Smooth muscle cell (in vitro differentiated cells): Measurements from ENCODE around the gene BTBD9. TPM values are rescaled to one million over a fixed set of nuclear protein-coding genes. Genes with fewer than 3 reads are reported as not detected.

Source experiments
- DNase-seq: peaks from one replicate; lab custom pipeline; 2025; ENCODE audit not compliant: unreplicated experiment; lab: John Stamatoyannopoulos, UW
- H2AFZ ChIP-seq: fragments of 200-600 bp; sonication (generic); 2 replicates; pipeline ENCODE4 v1.6.0; 2016; ENCODE audit warnings: antibody characterized with exemption, low read depth, mild to moderate bottlenecking
- H3F3A ChIP-seq: fragments of 200-600 bp; sonication (generic); 2 replicates; pipeline ENCODE4 v1.6.0; 2017; ENCODE audit warnings: antibody characterized with exemption, low read depth
- H3K27ac ChIP-seq: fragments of 200-600 bp; sonication (generic); 2 replicates; pipeline ENCODE4 v1.5.1; 2016; ENCODE audit warnings: low read depth, mild to moderate bottlenecking
- H3K27me3 ChIP-seq: fragments of 200-600 bp; sonication (generic); 2 replicates; pipeline ENCODE4 v1.6.1; 2016; ENCODE audit warnings: low read depth, mild to moderate bottlenecking
- H3K36me3 ChIP-seq: fragments of 200-600 bp; sonication (generic); 2 replicates; pipeline ENCODE4 v1.5.1; 2016; ENCODE audit warnings: low read depth
- H3K4me1 ChIP-seq: fragments of 200-600 bp; sonication (generic); 2 replicates; pipeline ENCODE4 v1.5.1; 2016; ENCODE audit warnings: low read depth
- H3K4me2 ChIP-seq: fragments of 200-600 bp; sonication (generic); 2 replicates; pipeline ENCODE4 v1.6.0; 2016; ENCODE audit warnings: mild to moderate bottlenecking
- H3K4me3 ChIP-seq: fragments of 200-600 bp; sonication (generic); 2 replicates; pipeline ENCODE4 v1.5.1; 2016; ENCODE audit warnings: mild to moderate bottlenecking
- H3K79me2 ChIP-seq: fragments of 200-600 bp; sonication (generic); 2 replicates; pipeline ENCODE4 v1.6.0; 2016; ENCODE audit warnings: low read depth, mild to moderate bottlenecking
- H3K9ac ChIP-seq: fragments of 200-600 bp; sonication (generic); 2 replicates; pipeline ENCODE4 v1.6.0; 2016; ENCODE audit warnings: low read depth
- H3K9me3 ChIP-seq: fragments of 200-600 bp; sonication (generic); replicated peaks from 2 replicates; pipeline ENCODE4 v1.5.1; 2016; ENCODE audit warnings: low read depth
- H4K20me1 ChIP-seq: fragments of 200-600 bp; sonication (generic); 2 replicates; pipeline ENCODE4 v1.6.0; 2016; ENCODE audit warnings: low read depth
- WGBS: methylation state at CpG from one replicate; pipeline ENCODE4 v1.1.7; 2016; ENCODE audit warnings: low lambda C conversion rate; 5-methylcytosine and 5-hydroxymethylcytosine counted together
- polyA plus RNA-seq: library from polyadenylated mRNA; unstranded; fragments of >200 nt; fragmentation: Nextera tagmentation; extraction: Ambion mirVana; gene quantifications from 2 replicates; pipeline ENCODE4 v1.2.1, GENCODE V29; 2016
- total RNA-seq: library from RNA; depleted of rRNA; stranded (reverse); fragments of >200 nt; gene quantifications from 2 replicates; pipeline ENCODE4 v1.2.3, GENCODE V29; 2014
- TF ChIP-seq, protein P1 (sequence below): fragments of 200-600 bp; sonication (generic); IDR thresholded peaks from 2 replicates; pipeline ENCODE4 v1.5.1; 2017; ENCODE audit warnings: borderline replicate concordance, mild to moderate bottlenecking, antibody characterized with exemption; ENCODE audit not compliant: insufficient read depth, poor library complexity, severe bottlenecking

The BTBD9 gene
- total and polyA plus RNA-seq, 2 experiments from 2014 or later, result 5.6 to 12.5 TPM

DNA sequence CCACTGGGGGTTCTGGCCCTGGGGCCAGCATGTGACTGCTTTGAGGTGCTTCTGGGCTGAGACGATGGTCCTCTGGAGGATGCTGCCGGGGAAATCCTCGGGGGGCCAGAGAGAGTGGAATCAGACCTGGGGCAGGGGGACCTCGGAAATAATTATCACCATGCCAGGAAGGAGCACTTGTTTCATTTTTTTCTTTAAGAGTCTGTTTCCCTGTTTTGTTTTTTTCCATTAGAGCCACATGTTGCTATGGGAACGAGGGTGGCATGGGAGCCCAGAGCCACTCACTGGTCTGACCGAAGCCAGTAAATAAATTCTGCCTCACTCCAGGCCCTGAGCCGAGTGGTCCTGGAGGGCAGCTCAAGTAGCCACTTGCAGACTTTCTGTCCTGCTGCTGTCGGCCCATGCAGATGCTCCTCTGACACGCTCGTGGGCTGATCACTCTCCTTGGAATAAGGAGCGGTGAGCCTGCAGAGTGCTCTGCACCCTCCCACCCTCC is 455.1 kb downstream of the BTBD9 start:
- Histone ChIP-seq H3K79me2 (no peaks in the 10 kb centered on the region), H3K9ac (no peak overlapping the region), H4K20me1 (no peaks in the 10 kb centered on the region), H3K4me1 (no peaks in the 10 kb centered on the region), H3K9me3 (no peaks in the 10 kb centered on the region), H3K4me3 (no peak overlapping the region), H3F3A (no peaks in the 10 kb centered on the region), H2AFZ (no peak overlapping the region), H3K27me3 (no peaks in the 10 kb centered on the region), H3K4me2 (no peak overlapping the region), H3K27ac (no peak overlapping the region), H3K36me3 (no peaks in the 10 kb centered on the region)
- TF ChIP-seq, protein P1, sequence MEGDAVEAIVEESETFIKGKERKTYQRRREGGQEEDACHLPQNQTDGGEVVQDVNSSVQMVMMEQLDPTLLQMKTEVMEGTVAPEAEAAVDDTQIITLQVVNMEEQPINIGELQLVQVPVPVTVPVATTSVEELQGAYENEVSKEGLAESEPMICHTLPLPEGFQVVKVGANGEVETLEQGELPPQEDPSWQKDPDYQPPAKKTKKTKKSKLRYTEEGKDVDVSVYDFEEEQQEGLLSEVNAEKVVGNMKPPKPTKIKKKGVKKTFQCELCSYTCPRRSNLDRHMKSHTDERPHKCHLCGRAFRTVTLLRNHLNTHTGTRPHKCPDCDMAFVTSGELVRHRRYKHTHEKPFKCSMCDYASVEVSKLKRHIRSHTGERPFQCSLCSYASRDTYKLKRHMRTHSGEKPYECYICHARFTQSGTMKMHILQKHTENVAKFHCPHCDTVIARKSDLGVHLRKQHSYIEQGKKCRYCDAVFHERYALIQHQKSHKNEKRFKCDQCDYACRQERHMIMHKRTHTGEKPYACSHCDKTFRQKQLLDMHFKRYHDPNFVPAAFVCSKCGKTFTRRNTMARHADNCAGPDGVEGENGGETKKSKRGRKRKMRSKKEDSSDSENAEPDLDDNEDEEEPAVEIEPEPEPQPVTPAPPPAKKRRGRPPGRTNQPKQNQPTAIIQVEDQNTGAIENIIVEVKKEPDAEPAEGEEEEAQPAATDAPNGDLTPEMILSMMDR, result no peak
- WGBS, result 86% methylated on average over 10 of the region's 11 CpGs
- no peak for DNase-seq

DNA sequence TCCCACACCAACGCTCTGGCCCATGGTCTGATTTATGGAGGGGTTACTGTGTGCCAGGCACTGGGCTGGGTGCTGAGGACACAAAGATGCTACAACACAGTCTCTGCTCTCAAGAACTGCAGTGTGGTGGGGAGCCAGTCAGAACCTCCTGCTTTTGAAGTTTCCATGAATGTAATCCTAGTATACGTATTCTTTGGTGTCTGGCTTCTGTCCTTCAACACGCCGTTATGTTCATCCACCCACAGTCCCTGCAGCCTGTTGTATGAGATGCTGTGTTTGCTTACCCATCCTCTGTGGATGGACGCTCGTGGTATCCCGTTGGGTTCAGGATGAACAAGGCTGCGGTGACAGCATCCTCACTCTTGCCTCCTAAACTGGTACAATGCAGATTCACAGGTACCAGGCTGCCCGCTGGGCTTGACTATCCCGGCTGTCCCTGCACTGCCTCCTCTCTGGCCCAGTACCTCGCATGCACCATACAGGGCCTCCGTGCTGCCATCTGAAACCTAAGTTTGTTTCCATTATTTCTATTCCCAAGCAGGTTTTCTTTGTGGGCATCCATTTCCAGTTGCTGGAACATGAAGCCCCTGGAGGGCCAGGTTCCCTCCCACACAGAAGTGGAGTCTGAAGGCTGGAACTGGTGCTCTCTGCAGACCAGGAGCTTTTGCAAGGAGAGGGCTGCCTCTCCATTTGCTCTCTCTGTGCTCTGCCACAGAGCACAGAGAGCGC is 455.7 kb downstream of the BTBD9 start:
- TF ChIP-seq, protein P1, result no peak
- Histone ChIP-seq H3K9ac (no peak overlapping the region), H3K27me3 (no peaks in the 10 kb centered on the region), H3K36me3 (no peaks in the 10 kb centered on the region), H4K20me1 (no peaks in the 10 kb centered on the region), H3K27ac (no peak overlapping the region), H2AFZ (no peak overlapping the region), H3K4me1 (no peaks in the 10 kb centered on the region), H3K79me2 (no peaks in the 10 kb centered on the region), H3K4me2 (no peak overlapping the region), H3K9me3 (no peaks in the 10 kb centered on the region), H3K4me3 (no peak overlapping the region), H3F3A (no peaks in the 10 kb centered on the region)
- WGBS, result 56% methylated on average over 13 of the region's 13 CpGs
- DNase-seq, result no peak

DNA sequence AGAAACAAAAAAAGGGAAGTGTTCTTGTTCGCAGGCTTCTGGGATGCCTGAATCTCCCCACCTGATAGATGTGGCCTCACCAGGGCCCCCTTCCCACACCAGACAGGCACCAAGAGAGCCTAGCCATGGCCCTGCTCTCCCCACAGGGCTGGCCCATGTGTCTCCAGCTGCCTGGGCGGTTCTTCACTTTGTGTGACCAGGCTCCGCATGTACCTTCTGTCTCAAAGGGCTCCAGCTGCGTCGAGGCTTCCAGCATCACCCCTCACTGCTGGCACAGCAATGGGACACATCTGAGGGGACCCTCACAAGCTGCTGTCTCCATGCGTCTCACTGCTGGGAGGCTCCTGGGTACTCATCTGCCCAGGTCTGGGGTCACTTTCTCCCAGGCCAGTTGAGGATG is 457.3 kb downstream of the BTBD9 start:
- Histone ChIP-seq H3K4me3 (no peak overlapping the region), H3K9ac (no peak overlapping the region), H3K79me2 (no peaks in the 10 kb centered on the region), H2AFZ (no peak overlapping the region), H3K4me1 (peaks cover under 1% of the 10 kb centered on the region), H3K4me2 (no peak overlapping the region), H3F3A (no peaks in the 10 kb centered on the region), H4K20me1 (peaks cover 4% of the 10 kb centered on the region), H3K36me3 (no peaks in the 10 kb centered on the region), H3K27ac (no peak overlapping the region), H3K27me3 (no peaks in the 10 kb centered on the region), H3K9me3 (no peaks in the 10 kb centered on the region)
- WGBS, result 87% methylated on average over 6 of the region's 6 CpGs
- no peak for DNase-seq
- TF ChIP-seq, protein P1, result no peak

DNA sequence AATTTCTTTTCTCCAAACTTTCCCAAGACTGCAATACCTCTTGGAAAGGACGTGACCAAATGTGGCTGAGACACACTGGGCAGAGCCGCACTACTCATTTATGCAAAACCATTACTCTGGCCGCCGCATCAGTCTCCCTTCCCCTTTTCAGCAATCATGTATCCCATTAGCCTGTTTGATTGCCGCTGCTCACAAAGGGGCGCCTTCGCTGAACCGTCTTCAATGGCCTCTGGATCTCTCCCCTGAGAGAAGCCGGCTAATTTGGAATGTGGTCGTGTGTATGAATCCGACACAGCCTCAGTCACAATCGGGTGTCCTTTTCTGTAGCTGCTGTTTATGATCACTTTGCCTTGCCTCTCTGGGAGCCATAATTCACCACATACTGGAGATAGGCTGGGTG is 459.1 kb downstream of the BTBD9 start:
- TF ChIP-seq, protein P1, result no peak
- Histone ChIP-seq H2AFZ (no peak overlapping the region), H3K4me2 (no peak overlapping the region)

More for the DNA sequence above, 459.1 kb downstream of the BTBD9 start:
- 82% methylated on average over 12 of the region's 12 CpGs for WGBS
- Histone ChIP-seq H3K79me2 (no peaks in the 10 kb centered on the region), H3K27ac (no peak overlapping the region), H3K36me3 (no peaks in the 10 kb centered on the region), H4K20me1 (peaks cover 12% of the 10 kb centered on the region), H3K4me1 (peaks cover 11% of the 10 kb centered on the region), H3K4me3 (no peak overlapping the region), H3K27me3 (no peaks in the 10 kb centered on the region), H3F3A (peaks cover 9% of the 10 kb centered on the region), H3K9ac (no peak overlapping the region), H3K9me3 (no peaks in the 10 kb centered on the region)
- no peak for DNase-seq
